Cardiac muscle cell (in vitro differentiated cells and primary cell): Measurements from ENCODE around the gene HOXC11. TPM values are rescaled to one million over a fixed set of nuclear protein-coding genes. Genes with fewer than 3 reads are reported as not detected.

Source experiments
- DNase-seq, 2 donors: peaks; one replicate each; pipeline versions ENCODE4 v3.0.0 to v3.0.0-alpha.2; 2010 to 2017; ENCODE audit warnings: low read depth in 1 of 2, low spot score in 1 of 2
- H3K27ac ChIP-seq: fragments of 200-600 bp; sonication (generic); 2 replicates; pipeline ENCODE4 v1.5.1; 2016
- H3K27me3 ChIP-seq: fragments of 200-600 bp; sonication (generic); 2 replicates; pipeline ENCODE4 v1.6.0; 2016; ENCODE audit warnings: control low read depth
- H3K36me3 ChIP-seq: fragments of 200-600 bp; sonication (generic); 2 replicates; pipeline ENCODE4 v1.5.1; 2016; ENCODE audit warnings: control low read depth
- H3K4me1 ChIP-seq: fragments of 200-600 bp; sonication (generic); 2 replicates; pipeline ENCODE4 v1.8.1; 2017; ENCODE audit warnings: low read depth, mild to moderate bottlenecking, mixed run types
- H3K4me3 ChIP-seq: fragments of 200-600 bp; sonication (generic); 2 replicates; pipeline ENCODE4 v1.5.1; 2016; ENCODE audit warnings: mild to moderate bottlenecking
- H3K9me3 ChIP-seq: fragments of 200-600 bp; sonication (generic); 2 replicates; pipeline ENCODE4 v1.5.1; 2017; ENCODE audit warnings: low read depth, mild to moderate bottlenecking, control low read depth
- CTCF ChIP-seq: IDR thresholded peaks from 2 replicates; pipeline ENCODE4 v1.5.1; 2012; ENCODE audit warnings: low read depth, mild to moderate bottlenecking, low read length
- polyA plus RNA-seq: library from polyadenylated mRNA; unstranded; fragments of >200 nt; fragmentation: Nextera tagmentation; extraction: Ambion mirVana; gene quantifications from 2 replicates; pipeline ENCODE4 v1.2.1, GENCODE V29; 2016
- total RNA-seq: library from RNA; depleted of rRNA; stranded (reverse); fragments of >200 nt; gene quantifications from 2 replicates; pipeline ENCODE4 v1.2.3, GENCODE V29; 2016

HOXC11 gene
- total and polyA plus RNA-seq, 2 experiments from 2014 or later = not detected

DNA sequence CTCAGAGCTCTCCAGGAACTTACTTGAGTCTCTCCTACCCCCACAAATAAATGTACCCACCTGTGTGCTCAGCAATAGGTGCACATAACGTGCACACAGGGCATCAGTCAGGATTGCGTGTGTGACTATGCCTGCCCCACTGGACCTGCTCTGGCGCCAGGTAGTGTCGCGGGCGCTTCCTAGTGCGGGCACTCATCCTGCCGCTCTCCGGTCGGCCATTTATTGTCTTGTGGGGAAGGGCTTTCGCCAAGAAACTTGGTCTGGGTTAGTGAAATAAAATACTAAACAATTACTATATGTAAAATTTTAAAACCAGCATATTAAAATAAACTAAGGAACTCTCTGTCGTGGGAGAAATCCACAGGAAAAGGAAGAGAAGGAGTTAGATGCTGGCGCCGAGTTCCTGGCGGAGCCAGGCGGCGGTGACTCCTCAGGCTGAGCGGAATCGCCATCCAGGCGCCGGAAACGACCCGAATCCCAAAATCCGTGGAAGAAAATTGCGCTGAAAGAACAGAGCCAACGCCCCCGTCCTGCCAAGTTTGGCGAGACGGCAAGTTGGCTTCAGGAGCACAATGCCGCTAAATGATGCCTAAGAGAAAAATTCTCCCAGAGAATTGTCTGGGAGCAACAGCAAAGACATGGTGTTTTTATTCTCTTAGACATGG lies 42.2 kb upstream of the HOXC11 start:
- H3K9me3 ChIP-seq = no peaks in the 10 kb centered on the region
- H3K4me1 ChIP-seq = no peaks in the 10 kb centered on the region
- no peaks in the 10 kb centered on the region for H3K36me3 ChIP-seq
- H3K27me3 ChIP-seq = peaks cover 100% of the 10 kb centered on the region
- H3K4me3 ChIP-seq = no peak overlapping the region
- TF ChIP-seq CTCF = no peak
- no peak for DNase-seq
- no peak overlapping the region for H3K27ac ChIP-seq

GRCh38 chr12:53931844-53932581 lies 40.9 kb upstream of the HOXC11 start:
- Histone ChIP-seq H3K4me3 (no peak overlapping the region), H3K4me1 (no peaks in the 10 kb centered on the region), H3K27me3 (peaks cover 100% of the 10 kb centered on the region), H3K9me3 (no peaks in the 10 kb centered on the region), H3K36me3 (no peaks in the 10 kb centered on the region), H3K27ac (no peak overlapping the region)
- no peak for DNase-seq
- no peak for TF ChIP-seq CTCF

DNA sequence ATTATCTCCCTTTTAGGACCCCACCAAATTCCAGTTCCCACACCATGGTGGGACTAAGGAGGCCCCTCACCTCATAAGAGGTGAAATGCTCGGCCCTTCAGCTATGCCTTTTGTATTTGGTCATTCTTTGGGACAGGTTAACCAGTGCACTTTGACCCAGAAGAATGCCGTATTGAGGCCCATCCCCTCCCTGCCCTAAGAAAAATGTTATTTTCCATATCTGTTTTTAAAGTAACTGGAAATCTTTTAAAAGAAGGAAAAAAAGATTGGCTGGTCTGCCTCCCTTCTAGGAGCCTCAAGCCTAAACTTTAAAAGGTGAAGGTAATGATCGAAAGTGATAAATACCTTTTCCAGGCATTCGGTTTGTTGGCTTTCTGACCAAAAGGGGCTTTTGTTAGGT lies 40.0 kb upstream of the HOXC11 start:
- Histone ChIP-seq H3K4me3 (no peak overlapping the region), H3K27ac (no peak overlapping the region), H3K4me1 (no peaks in the 10 kb centered on the region), H3K36me3 (no peaks in the 10 kb centered on the region), H3K27me3 (peaks cover 100% of the 10 kb centered on the region), H3K9me3 (no peaks in the 10 kb centered on the region)
- no peak for TF ChIP-seq CTCF
- no peak for DNase-seq

DNA sequence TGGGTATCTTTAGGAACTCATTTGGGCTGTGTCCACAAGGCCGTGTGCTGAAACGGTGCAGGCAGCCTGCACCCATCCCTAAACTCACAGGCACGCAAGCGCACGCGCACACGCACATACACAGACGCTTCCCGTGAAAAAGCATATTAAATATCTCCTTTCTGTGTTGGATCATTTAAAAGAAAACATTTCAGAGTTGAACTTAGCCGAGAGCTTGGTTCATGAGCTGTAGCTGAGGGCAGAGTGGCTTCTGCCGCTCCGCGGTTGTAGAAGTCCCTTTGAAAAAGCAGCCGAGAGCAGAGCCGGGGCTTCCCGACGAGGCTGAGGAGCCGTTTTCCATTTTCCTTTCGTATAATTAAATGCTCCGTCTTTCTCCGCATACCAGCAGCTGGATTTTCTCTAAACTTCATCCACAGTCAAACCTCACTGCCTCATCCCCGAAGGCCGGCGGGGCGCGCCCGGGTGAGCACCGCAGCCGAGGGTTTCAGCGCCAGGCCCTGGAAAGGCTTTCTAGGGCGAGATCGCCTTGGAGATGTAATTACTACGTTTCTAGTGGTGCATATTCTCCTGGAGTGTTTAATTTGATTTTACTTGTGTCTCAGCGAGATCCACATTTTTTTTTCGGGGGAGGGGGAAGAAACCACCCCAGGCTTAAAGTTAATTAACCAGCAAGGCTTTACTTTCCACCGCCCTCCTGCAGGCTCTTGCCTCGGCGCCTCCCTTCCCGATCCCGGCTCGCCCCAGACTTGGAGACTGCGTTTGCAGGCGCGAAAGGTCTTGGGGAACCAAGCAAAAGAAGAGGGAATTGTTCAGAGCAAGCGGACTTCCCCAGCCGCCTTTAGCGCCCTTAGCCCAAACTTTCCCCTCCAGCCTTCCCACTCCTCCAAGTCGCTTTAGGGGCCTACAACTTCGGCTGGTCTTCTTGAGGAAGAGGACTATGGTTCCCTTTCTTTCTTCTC lies 37.3 kb upstream of the HOXC11 start:
- H3K27me3 ChIP-seq = peaks cover 100% of the 10 kb centered on the region
- no peak overlapping the region for H3K4me3 ChIP-seq
- H3K9me3 ChIP-seq = no peaks in the 10 kb centered on the region
- H3K4me1 ChIP-seq = no peaks in the 10 kb centered on the region
- DNase-seq = no peak
- H3K36me3 ChIP-seq = no peaks in the 10 kb centered on the region
- TF ChIP-seq CTCF = no peak
- no peak overlapping the region for H3K27ac ChIP-seq

GRCh38 chr12:53937099-53937498 lies 35.8 kb upstream of the HOXC11 start:
- DNase-seq = no peak
- H3K27me3 ChIP-seq = peaks cover 100% of the 10 kb centered on the region

More at GRCh38 chr12:53937099-53937498, 35.8 kb upstream of the HOXC11 start:
- TF ChIP-seq CTCF = no peak
- H3K4me3 ChIP-seq = no peak overlapping the region
- H3K27ac ChIP-seq = no peak overlapping the region
- no peaks in the 10 kb centered on the region for H3K36me3 ChIP-seq
- H3K4me1 ChIP-seq = no peaks in the 10 kb centered on the region
- H3K9me3 ChIP-seq = no peaks in the 10 kb centered on the region
